KMS-11 (cell line): ENCODE results near the gene ZMYND8.

Experiments
- H2AFZ ChIP-seq: fragments of 200-600 bp; sonication (generic); 2 replicates; pipeline ENCODE4 v1.6.1; 2016; ENCODE audit warnings: antibody characterized with exemption, mixed run types, low read depth
- H3K27ac ChIP-seq: fragments of 200-600 bp; sonication (generic); 2 replicates; pipeline ENCODE4 v1.6.1; 2016; ENCODE audit warnings: mild to moderate bottlenecking, mixed run types
- H3K27me3 ChIP-seq: fragments of 200-600 bp; sonication (generic); 2 replicates; pipeline ENCODE4 v1.6.1; 2017; ENCODE audit warnings: mild to moderate bottlenecking, low read depth, mixed run types, moderate library complexity; ENCODE audit not compliant: insufficient read depth
- H3K36me3 ChIP-seq: fragments of 200-600 bp; sonication (generic); 2 replicates; pipeline ENCODE4 v1.6.1; 2017; ENCODE audit warnings: mild to moderate bottlenecking, mixed run types; ENCODE audit not compliant: insufficient read depth
- H3K4me1 ChIP-seq: fragments of 200-600 bp; sonication (generic); 2 replicates; pipeline ENCODE4 v1.6.1; 2016; ENCODE audit warnings: mild to moderate bottlenecking, low read depth, mixed run types; ENCODE audit not compliant: poor library complexity, severe bottlenecking
- H3K4me2 ChIP-seq: fragments of 200-600 bp; sonication (generic); 2 replicates; pipeline ENCODE4 v1.7.0; 2016; ENCODE audit warnings: mild to moderate bottlenecking, mixed run types
- H3K4me3 ChIP-seq: fragments of 200-600 bp; sonication (generic); IDR thresholded peaks from 2 replicates; pipeline ENCODE4 v1.6.1; 2017; ENCODE audit warnings: low read depth, low read length, mixed read lengths; ENCODE audit not compliant: insufficient read depth
- H3K79me2 ChIP-seq: fragments of 200-600 bp; sonication (generic); 2 replicates; pipeline ENCODE4 v1.6.1; 2016; ENCODE audit warnings: low read depth, mixed run types; ENCODE audit not compliant: insufficient read depth
- H3K9ac ChIP-seq: fragments of 200-600 bp; sonication (generic); 2 replicates; pipeline ENCODE4 v1.6.1; 2016; ENCODE audit warnings: mild to moderate bottlenecking, mixed run types
- H4K20me1 ChIP-seq: fragments of 200-600 bp; sonication (generic); 2 replicates; pipeline ENCODE4 v1.6.1; 2016; ENCODE audit warnings: mild to moderate bottlenecking, mixed run types; ENCODE audit not compliant: insufficient read depth
- CTCF ChIP-seq: fragments of 200-600 bp; sonication (generic); conservative IDR thresholded peaks from 2 replicates; pipeline ENCODE4 v1.6.1; 2017; ENCODE audit warnings: low read depth, mild to moderate bottlenecking, antibody characterized with exemption, low read length, moderate library complexity, mixed read lengths

Gene ZMYND8

GRCh38 chr20:47257771-47258170 is 98.7 kb downstream of the ZMYND8 start:
- Histone ChIP-seq H2AFZ (no peak overlapping the region), H3K36me3 (peaks cover 5% of the 10 kb centered on the region), H3K27ac (no peak overlapping the region), H3K4me2 (no peak overlapping the region), H4K20me1 (no peaks in the 10 kb centered on the region), H3K79me2 (no peaks in the 10 kb centered on the region), H3K4me3 (no peak overlapping the region), H3K4me1 (no peaks in the 10 kb centered on the region), H3K27me3 (no peaks in the 10 kb centered on the region), H3K9ac (no peak overlapping the region)
- TF ChIP-seq CTCF = no peak

DNA sequence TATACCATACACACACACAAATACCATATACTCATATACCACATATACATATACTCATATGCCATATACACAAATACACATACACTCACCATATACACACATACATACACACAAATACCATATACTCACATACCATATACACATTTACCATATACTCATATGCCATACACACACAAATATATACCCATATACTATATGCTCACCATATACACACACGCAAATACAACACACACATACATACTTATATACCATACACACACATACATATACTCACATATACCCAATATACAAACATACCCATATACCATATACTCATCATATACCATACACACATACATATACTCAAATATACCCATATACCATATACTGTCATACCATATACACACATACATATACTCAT is 99.2 kb downstream of the ZMYND8 start:
- Histone ChIP-seq H3K9ac (no peak overlapping the region), H3K36me3 (peaks cover 4% of the 10 kb centered on the region), H3K79me2 (no peaks in the 10 kb centered on the region), H3K27ac (no peak overlapping the region), H3K27me3 (no peaks in the 10 kb centered on the region), H3K4me1 (no peaks in the 10 kb centered on the region), H4K20me1 (no peaks in the 10 kb centered on the region), H3K4me3 (no peak overlapping the region), H2AFZ (no peak overlapping the region), H3K4me2 (no peak overlapping the region)
- no peak for TF ChIP-seq CTCF

DNA sequence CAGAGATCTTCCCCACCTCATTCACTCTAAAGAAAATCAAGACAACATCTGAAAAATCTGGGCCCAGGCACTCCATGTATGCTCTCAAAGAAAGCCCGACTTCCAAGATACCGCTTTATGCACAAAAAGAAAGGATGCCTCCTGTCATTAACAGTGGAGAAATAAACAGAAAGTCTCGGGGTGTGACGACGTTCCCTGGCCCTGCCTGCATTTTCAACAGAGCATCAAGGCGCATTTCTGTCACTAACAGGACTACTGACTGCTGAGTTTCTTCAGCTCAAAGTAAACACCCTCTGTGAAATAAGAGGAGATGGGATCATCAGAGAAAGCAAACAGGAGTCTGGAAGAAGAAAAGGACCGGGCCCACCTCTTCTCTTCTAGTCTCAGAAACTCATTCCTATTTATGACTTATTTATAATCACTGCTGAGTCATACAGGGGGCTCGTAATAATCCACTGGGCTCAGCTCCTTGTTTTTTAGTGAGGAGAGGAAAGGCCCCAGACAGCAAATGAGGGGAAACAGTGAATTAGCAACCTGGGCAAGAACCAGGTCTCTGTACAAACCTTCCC is 99.7 kb downstream of the ZMYND8 start:
- Histone ChIP-seq H3K36me3 (no peaks in the 10 kb centered on the region), H3K4me2 (no peak overlapping the region), H3K9ac (no peak overlapping the region), H3K27ac (no peak overlapping the region), H3K4me3 (no peak overlapping the region), H3K27me3 (no peaks in the 10 kb centered on the region), H4K20me1 (no peaks in the 10 kb centered on the region), H2AFZ (no peak overlapping the region), H3K4me1 (no peaks in the 10 kb centered on the region), H3K79me2 (no peaks in the 10 kb centered on the region)
- no peak for TF ChIP-seq CTCF

- H3K27ac ChIP-seq = no peak overlapping the region
- no peaks in the 10 kb centered on the region for H3K36me3 ChIP-seq
- no peaks in the 10 kb centered on the region for H4K20me1 ChIP-seq
- H2AFZ ChIP-seq = no peak overlapping the region
- H3K27me3 ChIP-seq = no peaks in the 10 kb centered on the region
- H3K4me3 ChIP-seq = no peak overlapping the region
- H3K9ac ChIP-seq = no peak overlapping the region
- no peak overlapping the region for H3K4me2 ChIP-seq
- H3K4me1 ChIP-seq = no peaks in the 10 kb centered on the region
- H3K79me2 ChIP-seq = no peaks in the 10 kb centered on the region
- no peak for TF ChIP-seq CTCF
Observed at GRCh38 chr20:47253872-47254271, 102.6 kb downstream of the ZMYND8 start.
